ENCODE results near the gene SRPK1.

DNA sequence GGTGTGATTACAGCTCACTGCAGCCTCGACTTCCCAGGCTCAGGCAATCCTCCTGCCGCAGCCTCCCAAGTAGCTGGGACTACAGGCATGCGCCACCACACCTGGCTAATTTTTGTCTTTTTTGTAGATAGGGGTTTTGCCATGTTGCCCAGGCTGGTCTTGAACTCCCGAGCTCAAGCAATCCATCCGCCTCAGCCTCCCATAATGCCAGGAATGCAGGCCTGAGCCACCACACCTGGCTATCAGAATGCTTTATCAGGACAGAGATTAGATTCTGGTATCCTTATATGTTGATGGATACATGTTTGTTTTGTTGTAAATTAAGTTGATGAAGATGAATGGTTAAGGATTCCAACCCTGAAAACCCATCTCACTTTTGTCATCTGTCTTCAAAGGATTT lies 91.6 kb downstream of the SRPK1 start:
- TF ChIP-seq, protein P1, sequence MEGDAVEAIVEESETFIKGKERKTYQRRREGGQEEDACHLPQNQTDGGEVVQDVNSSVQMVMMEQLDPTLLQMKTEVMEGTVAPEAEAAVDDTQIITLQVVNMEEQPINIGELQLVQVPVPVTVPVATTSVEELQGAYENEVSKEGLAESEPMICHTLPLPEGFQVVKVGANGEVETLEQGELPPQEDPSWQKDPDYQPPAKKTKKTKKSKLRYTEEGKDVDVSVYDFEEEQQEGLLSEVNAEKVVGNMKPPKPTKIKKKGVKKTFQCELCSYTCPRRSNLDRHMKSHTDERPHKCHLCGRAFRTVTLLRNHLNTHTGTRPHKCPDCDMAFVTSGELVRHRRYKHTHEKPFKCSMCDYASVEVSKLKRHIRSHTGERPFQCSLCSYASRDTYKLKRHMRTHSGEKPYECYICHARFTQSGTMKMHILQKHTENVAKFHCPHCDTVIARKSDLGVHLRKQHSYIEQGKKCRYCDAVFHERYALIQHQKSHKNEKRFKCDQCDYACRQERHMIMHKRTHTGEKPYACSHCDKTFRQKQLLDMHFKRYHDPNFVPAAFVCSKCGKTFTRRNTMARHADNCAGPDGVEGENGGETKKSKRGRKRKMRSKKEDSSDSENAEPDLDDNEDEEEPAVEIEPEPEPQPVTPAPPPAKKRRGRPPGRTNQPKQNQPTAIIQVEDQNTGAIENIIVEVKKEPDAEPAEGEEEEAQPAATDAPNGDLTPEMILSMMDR (IDR thresholded peaks at IDR 0.05; ENCODE audit: low read length): no peak
- no peak for TF ChIP-seq EZH2 (IDR thresholded peaks at IDR 0.05; ENCODE audit: borderline replicate concordance, low read length)
